ENCODE measurements around the gene PKM.

DNA sequence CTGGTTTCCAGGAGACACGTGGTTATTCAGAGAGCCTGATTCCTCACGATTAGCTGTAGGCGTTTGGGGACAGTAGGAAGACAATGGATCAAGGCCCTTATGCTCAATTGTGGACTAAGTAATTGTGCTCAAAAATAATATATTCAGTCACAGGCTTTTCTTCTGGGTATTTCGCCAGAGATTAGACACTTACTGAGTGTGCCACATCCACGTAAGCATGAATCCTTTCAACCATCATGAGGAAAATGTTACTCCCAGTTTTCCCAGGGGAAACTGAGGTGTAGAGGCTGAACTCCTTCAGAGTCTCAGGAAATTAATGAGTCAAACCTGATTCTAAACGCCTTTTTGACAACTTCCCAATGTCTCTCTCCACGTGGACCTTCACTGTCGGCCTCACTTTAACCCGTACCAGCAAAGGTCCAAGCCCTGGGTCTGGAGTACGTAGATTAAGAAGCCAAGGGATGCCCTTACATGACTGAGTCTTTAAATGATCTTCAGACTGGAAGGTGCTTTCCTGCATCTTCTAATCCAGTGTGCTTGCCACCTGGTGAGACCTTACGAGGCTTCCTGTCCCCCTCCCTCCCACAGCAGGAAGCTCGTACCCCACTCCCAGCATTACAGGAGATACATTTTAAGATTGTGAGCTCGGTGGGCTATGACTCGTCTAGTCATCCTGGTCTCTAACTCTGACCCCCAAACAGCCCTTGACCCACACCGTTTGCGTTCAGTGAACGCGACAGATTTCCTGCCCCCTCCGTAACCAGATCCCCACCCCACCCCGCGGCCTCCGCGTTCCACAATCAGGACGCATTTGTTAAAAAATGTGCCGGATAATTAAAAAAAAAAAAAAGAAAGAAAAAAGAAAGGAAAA lies 1.7 kb downstream of the PKM start:
- TF ChIP-seq, protein P1, sequence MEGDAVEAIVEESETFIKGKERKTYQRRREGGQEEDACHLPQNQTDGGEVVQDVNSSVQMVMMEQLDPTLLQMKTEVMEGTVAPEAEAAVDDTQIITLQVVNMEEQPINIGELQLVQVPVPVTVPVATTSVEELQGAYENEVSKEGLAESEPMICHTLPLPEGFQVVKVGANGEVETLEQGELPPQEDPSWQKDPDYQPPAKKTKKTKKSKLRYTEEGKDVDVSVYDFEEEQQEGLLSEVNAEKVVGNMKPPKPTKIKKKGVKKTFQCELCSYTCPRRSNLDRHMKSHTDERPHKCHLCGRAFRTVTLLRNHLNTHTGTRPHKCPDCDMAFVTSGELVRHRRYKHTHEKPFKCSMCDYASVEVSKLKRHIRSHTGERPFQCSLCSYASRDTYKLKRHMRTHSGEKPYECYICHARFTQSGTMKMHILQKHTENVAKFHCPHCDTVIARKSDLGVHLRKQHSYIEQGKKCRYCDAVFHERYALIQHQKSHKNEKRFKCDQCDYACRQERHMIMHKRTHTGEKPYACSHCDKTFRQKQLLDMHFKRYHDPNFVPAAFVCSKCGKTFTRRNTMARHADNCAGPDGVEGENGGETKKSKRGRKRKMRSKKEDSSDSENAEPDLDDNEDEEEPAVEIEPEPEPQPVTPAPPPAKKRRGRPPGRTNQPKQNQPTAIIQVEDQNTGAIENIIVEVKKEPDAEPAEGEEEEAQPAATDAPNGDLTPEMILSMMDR (IDR thresholded peaks at IDR 0.05) = no peak
- no peak for TF ChIP-seq POLR2A (IDR thresholded peaks at IDR 0.05)
